HG03442 (cell line): ENCODE measurements around the gene LMAN2L.
A peak's percentile ranks its signal among the peaks of the same experiment; 100 is the strongest.

Experiments used
- ATAC-seq: cut with Tn5 transposase; IDR thresholded peaks from one replicate; pipeline ENCODE4 v1.9.1; 2021; ENCODE audit warnings: mild to moderate bottlenecking, moderate library complexity; ENCODE audit not compliant: unreplicated experiment

Gene LMAN2L, protein sequence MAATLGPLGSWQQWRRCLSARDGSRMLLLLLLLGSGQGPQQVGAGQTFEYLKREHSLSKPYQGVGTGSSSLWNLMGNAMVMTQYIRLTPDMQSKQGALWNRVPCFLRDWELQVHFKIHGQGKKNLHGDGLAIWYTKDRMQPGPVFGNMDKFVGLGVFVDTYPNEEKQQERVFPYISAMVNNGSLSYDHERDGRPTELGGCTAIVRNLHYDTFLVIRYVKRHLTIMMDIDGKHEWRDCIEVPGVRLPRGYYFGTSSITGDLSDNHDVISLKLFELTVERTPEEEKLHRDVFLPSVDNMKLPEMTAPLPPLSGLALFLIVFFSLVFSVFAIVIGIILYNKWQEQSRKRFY

DNA sequence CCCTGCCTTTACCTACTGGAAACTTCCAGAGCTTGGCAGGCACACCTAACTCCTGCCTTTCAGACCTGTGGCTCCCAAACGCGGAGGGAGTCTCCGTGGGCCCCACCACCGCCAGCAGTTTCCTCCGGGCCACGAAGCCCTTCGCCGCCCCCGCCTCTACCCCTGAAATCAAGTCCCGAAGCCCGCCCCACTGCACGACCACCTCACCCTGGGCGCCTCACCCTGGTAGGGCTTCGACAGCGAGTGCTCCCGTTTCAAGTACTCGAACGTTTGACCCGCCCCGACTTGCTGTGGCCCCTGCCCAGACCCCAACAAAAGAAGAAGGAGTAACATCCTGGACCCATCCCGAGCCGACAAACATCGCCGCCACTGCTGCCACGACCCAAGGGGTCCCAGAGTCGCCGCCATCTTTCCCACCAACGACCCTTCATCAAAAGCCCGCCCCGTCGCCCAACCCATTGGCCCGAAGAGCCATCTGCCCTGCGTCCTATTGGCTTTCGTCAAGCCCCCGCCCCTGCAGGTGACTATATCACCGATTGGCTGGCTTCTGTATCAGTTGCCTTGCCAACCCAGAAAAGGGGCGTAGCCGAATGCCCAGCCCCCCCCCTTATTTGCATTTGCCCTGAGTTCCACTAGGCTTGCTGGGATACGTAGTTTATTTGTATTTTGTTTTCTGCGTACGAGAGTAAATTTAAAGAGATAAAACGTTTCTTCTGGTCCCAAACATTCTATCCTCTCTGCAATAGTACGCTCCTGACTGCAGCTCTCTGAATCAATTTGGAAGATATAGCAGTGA, at the start of gene LMAN2L:
LMAN2L (minus strand) TSS at position 432 of the 796 bp plus-strand sequence; CDS start at position 408, 24 bp downstream.
- ATAC-seq, result peak; percentile 99

- no peak for ATAC-seq
Observed at GRCh38 chr2:96789245-96789617, 49.4 kb upstream of the LMAN2L start.

DNA sequence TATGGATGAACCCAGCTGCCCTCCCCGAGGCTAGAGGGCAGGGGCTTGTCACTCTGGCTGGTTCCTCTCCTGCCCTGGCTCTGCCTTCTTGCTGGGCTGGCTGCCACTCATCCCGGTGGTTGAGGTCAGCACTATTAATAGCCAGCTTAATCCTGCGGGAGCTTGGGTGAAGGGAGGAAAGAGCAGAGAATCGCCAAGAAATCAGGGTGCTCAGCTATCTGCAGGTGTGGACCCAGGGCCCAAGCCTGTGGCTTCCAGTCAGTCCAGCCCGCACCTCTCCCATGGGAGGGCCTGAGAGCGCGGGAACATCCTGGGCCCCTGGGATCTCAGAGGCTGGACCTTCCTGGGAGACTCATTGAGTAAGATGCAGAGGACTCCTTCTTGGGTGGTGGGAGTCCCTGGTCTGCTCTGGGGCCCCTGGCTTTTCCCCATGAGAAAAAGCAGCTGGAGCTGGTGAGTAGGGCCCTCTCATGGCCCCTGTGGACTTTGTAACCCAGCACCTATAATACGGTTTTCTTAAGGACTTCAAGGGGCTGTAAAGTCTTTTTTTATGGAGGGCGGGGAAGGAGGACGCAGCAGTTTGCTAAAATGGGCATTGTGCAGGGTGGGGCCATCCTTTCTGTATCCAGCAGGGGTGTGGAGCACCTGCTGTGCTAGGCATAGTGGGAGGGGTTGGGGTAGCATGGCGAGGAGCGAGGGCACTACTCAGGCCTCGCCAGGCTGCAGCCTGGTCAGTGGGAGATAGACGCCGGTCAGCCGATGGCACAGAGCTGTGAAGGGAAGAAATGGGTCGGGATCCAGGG, 48.8 kb upstream of the LMAN2L start:
- no peak for ATAC-seq

DNA sequence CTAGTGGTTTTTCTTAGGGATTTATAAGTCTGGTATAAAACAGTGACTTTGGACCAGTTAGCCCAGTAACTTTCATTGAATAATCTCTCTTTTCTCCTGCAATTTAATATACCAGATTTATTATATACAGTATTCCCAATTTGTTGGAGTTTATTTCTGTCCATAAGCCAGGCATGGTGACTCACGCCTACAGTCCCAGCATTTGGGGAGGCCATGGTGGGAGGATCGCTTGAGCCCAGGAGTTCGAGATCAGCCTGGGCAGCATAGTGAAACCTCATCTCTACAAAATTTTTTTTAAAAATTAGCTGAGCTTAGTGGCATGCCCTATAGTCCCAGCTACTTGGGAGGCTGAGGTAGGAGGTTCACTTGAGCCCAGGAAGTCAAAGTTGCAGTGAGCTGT, 47.5 kb upstream of the LMAN2L start:
- ATAC-seq, result no peak

DNA sequence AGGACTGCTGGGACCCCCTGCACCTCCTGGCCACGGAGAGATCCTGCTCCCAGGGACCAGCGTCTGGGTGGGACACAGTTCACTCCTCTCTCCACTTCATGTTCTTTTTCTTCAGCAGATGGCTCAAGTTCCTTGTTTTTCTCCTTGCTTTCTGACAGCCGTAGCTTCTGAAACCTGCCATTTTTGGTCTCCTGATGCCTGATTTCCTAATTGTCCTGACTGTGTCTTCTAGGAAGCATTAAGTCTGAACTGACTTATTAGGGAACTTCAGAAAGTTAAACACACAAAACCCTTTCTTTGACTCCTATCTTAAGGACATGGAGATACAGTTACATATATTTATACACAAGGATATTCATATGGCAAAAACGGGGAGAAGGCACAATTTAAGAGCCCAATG, 43.5 kb upstream of the LMAN2L start:
- ATAC-seq, result no peak

- no peak for ATAC-seq
Observed at GRCh38 chr2:96775160-96775559, 35.3 kb upstream of the LMAN2L start.

- ATAC-seq, result peak; percentile 44
Observed at GRCh38 chr2:96773922-96774321, 34.1 kb upstream of the LMAN2L start.

GRCh38 chr2:96772903-96773671, 33.2 kb upstream of the LMAN2L start:
- ATAC-seq, result no peak

GRCh38 chr2:96771796-96772618, 32.1 kb upstream of the LMAN2L start:
- ATAC-seq, result no peak

DNA sequence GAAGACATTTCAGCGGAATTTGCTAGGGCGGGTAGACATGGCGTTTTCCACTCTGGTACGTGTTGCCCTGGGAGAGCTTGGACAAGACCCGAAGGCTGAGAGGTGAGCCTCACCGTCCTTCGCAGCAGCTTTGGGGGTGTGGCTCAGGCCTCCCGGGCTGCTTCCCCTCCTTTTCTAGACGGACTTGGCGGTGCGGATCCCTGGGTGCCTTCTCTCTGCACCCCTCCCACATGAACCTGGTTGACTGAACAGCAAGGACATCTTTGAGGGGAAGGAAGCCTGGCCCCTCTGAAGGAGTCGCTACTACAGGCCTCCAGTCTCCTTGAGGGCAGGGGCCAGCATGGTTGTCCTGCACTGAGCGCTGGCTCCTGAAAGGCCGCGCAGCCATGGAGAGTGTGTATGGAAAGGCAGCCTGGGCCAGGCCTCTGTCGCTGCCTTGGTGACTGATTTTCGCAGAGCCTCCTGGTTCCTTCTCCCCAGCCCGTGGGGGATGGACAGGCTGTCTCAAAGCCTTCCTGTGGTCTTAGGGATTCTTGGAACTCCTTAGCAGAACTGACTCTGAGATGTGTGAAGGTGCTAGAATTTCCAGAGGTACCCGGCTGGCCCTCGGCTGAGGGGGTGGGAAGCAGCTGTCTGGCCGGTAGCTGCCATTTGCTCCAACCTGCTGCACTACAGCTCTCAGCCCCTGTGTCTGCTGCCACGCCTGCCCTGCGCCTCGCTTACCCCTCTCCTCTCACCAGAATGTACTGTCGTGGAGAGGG, 30.8 kb upstream of the LMAN2L start:
- ATAC-seq, result no peak

DNA sequence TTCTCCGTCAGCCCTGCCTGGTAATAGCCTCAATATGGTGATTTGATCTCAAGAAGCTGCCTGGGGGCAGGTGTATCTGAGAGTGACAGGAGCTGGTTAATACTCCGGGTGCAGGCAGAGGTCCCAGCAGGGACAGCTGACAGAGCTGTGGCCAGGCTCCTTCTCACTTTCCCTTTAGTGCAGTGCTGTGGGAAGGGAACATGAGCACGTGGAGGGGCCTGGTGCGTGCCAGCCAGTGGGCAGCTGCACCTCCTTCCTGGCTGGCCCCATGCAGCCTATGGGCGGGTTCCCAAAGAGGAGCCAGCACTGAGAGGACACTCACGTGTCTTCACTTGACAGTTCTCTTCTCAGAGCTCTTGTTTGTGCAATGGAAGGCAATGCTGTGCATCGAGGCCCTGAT, 29.9 kb upstream of the LMAN2L start:
- ATAC-seq, result no peak

- ATAC-seq, result peak; percentile 35
Observed at GRCh38 chr2:96768083-96768561, 28.3 kb upstream of the LMAN2L start.

GRCh38 chr2:96767135-96767871, 27.4 kb upstream of the LMAN2L start:
- no peak for ATAC-seq

GRCh38 chr2:96764253-96764637, 24.4 kb upstream of the LMAN2L start:
- ATAC-seq, result no peak

GRCh38 chr2:96763511-96764252, 23.8 kb upstream of the LMAN2L start:
- no peak for ATAC-seq

DNA sequence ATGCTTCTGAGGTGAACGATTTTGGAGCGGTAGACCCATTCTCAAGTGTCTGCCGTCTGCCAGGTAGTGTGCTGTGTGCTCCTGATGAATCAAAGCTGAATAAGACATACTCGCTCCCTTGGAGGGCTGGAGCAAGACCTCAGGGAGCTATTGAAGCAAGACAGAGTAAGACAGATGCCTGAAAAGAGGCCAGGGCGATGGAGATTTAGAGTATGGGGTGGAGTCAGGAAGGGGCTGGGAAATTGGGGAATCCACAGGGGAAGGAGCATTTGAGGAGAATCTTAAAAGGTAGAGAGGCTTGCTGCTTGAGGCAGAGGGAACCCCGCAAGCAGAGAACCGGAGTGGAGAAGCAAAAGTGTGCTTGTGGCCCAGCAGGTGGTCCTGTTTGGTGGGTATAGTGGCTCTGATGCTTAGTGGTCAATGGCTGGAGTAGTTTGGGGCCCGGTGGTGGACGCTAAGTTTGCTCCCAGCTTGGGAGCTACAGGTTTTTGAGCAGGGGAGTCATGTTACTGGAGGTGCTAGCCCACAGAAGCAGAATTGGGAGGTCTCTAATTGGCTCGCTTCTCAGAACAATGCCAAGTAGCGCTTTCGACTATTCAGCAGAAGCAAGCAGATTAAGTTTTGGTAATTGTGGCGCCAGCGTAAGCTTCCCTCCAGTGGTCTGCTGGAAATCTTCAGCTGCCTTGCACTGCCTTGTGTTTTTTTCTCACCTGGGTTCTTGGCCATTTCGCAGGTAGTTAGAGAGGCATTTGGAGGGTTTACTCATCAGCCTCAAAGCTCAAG, 22.9 kb upstream of the LMAN2L start:
- no peak for ATAC-seq
